ENCODE results near the gene SATB2.

- no peak for TF ChIP-seq CTCF (IDR thresholded peaks at IDR 0.05)
- TF ChIP-seq POLR2A (IDR thresholded peaks at IDR 0.05), result no peak
Measured at GRCh38 chr2:199490049-199490448, 32.3 kb upstream of the SATB2 start.
